ENCODE results near the gene ADAMTSL3.
A peak's percentile ranks its signal among the peaks of the same experiment; 100 is the strongest.
"Not testable (repeated sequence)": the region's sequence is repeated elsewhere in the genome, so short reads cannot be mapped to it uniquely, and the experiment has no call there.

Gene ADAMTSL3

GRCh38 chr15:83698294-83698693 is 44.4 kb downstream of the ADAMTSL3 start:
- no peak for DNase-seq (ENCODE audit: low spot score)

DNA sequence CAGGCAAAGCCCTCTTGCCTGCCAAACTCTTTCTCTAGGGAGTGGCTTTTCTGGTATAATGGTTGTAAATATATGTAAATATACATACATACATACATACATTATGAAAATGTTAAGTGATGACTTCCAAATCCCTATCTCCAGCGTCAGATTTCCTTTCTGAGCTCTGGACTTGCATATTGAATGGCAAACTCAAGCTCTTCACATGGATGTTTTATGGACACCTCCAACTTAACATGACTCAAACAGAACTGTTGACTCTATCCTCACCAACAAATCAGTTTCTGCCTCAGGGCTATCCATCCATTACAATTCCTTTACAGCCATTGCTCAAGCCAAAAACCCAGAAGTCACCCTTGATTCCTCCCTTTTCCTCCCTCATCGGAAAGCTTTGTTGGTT is 45.1 kb downstream of the ADAMTSL3 start:
- no peak for DNase-seq (ENCODE audit: low spot score)

GRCh38 chr15:83700082-83700481 is 46.2 kb downstream of the ADAMTSL3 start:
- DNase-seq (ENCODE audit: low spot score) = no peak

DNA sequence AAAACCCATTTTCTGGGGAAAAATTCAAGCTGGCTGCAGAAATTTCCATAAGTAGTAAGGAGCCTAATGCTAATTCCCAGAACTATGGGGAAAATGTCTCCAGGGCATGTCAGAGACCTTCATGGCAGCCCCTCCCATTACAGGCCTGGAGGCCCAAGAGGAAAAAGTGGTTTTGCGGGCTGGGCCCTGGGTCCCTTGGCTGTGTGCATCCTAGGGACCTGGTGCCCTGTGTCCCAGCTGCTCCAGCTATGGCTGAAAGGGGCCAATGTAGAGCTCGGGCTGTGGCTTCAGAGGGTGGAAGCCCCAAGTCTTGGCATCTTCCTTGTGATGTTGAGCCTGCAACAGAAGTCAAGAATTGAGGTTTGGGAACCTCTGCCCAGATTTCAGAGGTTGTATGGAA is 48.4 kb downstream of the ADAMTSL3 start:
- not testable (repeated sequence) for DNase-seq (ENCODE audit: low spot score)

DNA sequence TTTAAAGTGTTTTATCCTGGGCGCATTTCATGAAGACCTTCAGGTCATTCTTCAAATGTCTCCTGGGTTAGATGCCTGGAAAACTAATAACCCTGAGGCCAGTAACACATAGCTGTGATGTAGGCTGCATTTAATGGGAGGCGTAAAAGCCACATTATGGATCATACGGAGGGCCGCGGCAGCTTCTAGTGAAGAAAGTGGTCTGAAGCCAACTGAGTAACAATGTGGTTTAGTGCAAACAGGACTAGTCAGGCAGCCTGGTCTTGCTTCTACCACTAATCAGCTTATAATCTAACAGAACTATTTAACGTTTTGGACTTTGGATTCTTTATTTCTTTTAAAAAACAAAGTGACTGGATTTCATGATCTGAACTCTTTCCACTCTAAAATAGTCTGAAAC is 54.4 kb downstream of the ADAMTSL3 start:
- DNase-seq (ENCODE audit: low spot score) = no peak

DNA sequence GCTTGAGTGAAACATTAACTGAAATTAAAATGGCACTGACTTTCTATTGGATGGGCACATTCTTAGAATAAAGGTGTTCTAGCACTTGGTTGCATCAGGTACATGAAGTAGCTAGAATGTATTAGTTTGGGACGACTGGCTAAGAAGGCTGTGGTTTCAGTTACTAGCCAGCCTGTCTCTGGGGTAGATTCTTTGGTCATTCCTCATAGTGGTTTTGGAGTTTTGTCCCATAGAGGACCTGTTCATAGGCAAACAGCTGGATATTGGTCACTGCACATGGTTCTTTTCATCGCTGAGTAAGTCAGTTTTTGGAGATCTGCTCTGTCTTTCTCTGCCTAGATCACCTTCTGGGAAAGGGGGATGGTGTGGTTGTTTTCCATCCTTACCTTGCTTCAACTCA is 55.3 kb downstream of the ADAMTSL3 start:
- DNase-seq (ENCODE audit: low spot score) = no peak

GRCh38 chr15:83709811-83710210 is 55.9 kb downstream of the ADAMTSL3 start:
- no peak for DNase-seq (ENCODE audit: low spot score)

- DNase-seq (ENCODE audit: low spot score) = no peak
Observed at GRCh38 chr15:83710452-83710851, 56.5 kb downstream of the ADAMTSL3 start.

DNA sequence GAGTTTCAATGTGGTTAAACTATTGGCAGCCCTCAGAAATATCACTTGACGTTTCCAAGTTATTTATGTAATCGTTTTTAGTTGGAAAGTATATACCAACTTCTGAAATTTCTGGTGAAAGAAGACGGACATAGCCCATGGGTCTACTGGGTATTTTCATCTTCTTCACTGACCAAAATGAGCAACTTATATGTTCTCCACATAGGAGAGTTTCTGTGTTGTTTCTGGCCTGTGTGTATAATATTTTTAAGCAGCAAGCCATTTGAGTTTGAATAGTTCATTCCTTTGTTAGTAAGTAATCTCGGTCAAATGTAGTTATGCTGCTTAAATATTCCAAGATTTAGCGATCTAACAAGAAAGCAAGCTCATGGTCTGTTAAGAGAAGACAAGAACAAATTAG is 57.3 kb downstream of the ADAMTSL3 start:
- DNase-seq (ENCODE audit: low spot score) = no peak

- DNase-seq (ENCODE audit: low spot score) = no peak
Observed at GRCh38 chr15:83713242-83713641, 59.3 kb downstream of the ADAMTSL3 start.

- DNase-seq (ENCODE audit: low spot score) = no peak
Observed at GRCh38 chr15:83714939-83715628, 61.2 kb downstream of the ADAMTSL3 start.

- no peak for DNase-seq (ENCODE audit: low spot score)
Observed at GRCh38 chr15:83716605-83717004, 62.7 kb downstream of the ADAMTSL3 start.

DNA sequence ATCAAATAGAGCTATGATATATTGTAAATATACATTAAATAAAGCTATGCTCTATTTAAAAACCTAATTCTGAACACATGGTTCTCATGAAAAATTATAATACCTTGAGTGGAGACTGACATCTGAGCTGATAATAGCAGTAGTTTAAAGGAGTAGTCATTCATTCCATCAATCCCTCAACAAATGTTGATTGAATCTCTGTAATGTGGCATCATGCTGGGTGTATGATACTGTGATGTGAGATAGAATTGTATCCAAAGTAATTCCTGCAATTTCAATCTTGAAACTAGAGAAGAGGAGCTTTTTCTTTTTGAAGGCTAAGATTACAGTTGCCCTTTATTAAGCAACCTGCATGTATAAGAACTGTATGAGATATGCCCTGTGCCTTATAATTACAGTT is 63.1 kb downstream of the ADAMTSL3 start:
- DNase-seq (ENCODE audit: low spot score) = no peak

- no peak for DNase-seq (ENCODE audit: low spot score)
Observed at GRCh38 chr15:83720468-83720867, 66.5 kb downstream of the ADAMTSL3 start.

GRCh38 chr15:83721031-83721430 is 67.1 kb downstream of the ADAMTSL3 start:
- no peak for DNase-seq (ENCODE audit: low spot score)

- DNase-seq (ENCODE audit: low spot score) = no peak
Observed at GRCh38 chr15:83721981-83722380, 68.1 kb downstream of the ADAMTSL3 start.

- DNase-seq (ENCODE audit: low spot score) = no peak
Observed at GRCh38 chr15:83723216-83723615, 69.3 kb downstream of the ADAMTSL3 start.

- DNase-seq (ENCODE audit: low spot score) = no peak
Observed at GRCh38 chr15:83732196-83732595, 78.3 kb downstream of the ADAMTSL3 start.

GRCh38 chr15:83732770-83733169 is 78.8 kb downstream of the ADAMTSL3 start:
- DNase-seq (ENCODE audit: low spot score) = no peak

DNA sequence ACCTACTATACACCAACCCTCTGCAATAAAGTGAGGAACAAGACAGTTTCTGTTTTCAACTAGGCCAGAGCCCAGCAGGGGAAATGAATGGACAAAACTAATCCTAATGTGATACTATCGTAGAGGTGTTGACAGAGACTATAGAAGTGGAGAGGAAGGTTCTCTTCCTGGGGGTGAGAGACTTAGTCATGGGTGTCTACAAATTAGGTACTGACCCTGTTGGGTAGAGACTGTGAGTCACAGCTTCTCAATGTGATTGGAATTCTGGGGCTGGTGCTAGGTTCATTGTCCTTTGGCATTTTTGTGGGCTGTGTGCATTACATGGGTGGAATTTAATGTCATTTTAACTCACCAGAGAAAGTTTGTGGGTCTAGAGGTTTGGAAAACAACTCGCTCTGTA is 79.3 kb downstream of the ADAMTSL3 start:
- peak; percentile 11 for DNase-seq (ENCODE audit: low spot score)

DNA sequence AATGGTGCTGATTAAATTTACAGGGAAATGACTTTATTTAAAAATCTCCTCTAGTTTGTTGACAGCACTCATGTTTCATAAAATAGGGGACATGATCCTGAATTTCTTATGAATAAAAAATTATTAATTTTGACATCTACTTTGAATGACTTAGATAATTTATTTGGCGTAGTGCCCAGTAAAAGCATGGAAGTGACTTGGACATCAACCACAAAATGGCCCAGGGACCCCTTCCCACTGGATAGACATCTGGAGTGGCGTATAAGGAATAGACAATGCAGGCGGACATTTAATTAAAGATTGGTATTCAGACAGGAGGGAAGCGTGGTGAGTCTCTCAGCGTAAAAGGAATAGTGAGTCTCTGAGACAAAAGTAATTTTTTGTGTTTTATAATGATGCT is 79.8 kb downstream of the ADAMTSL3 start:
- no peak for DNase-seq (ENCODE audit: low spot score)

GRCh38 chr15:83734487-83734886 is 80.6 kb downstream of the ADAMTSL3 start:
- DNase-seq (ENCODE audit: low spot score) = no peak

DNA sequence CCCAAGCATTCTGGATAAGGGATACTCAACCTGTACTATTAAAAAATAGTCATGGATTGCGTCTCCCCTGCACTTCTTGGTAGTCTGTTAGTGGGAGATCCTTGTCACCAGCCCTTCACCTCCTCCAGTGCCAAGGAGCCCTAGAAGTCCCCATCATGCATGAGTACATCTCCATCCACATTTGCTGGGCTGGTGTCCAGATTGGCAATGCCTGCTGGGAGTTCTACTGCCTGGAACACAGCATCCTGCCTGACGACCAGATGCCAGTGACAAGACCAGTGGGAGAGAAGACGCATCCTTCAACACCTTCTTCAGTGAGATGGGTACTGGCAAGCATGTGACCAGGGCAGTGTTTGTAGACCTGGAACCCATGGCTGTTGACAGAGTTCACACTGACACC is 85.7 kb downstream of the ADAMTSL3 start:
- DNase-seq (ENCODE audit: low spot score) = no peak

- DNase-seq (ENCODE audit: low spot score) = no peak
Observed at GRCh38 chr15:83745771-83746170, 91.8 kb downstream of the ADAMTSL3 start.

GRCh38 chr15:83746231-83746630 is 92.3 kb downstream of the ADAMTSL3 start:
- DNase-seq (ENCODE audit: low spot score) = no peak

Data from LoVo (cell line).